ENCODE measurements around the gene MCRIP1.

Gene MCRIP1

GRCh38 chr17:81808778-81809555, 24.1 kb downstream of the MCRIP1 start:
- H3K4me3 ChIP-seq (ENCODE audit: low read depth, low read length), result no peak overlapping the region
- TF ChIP-seq CTCF (IDR thresholded peaks at IDR 0.05; ENCODE audit: low read depth, low read length, missing control alignments), result no peak
- no peak for DNase-seq (ENCODE audit: low read depth)
- in situ Hi-C loops (cut with HindIII; ENCODE audit: low sequenced_read_pairs), result no loop called here

GRCh38 chr17:81807839-81808238, 25.3 kb downstream of the MCRIP1 start:
- TF ChIP-seq CTCF (IDR thresholded peaks at IDR 0.05; ENCODE audit: low read depth, low read length, missing control alignments), result no peak

GRCh38 chr17:81807210-81807719, 25.8 kb downstream of the MCRIP1 start:
- no peak for DNase-seq (ENCODE audit: low read depth)
- H3K4me3 ChIP-seq (ENCODE audit: low read depth, low read length), result no peak overlapping the region
- in situ Hi-C loops (cut with HindIII; ENCODE audit: low sequenced_read_pairs), result no loop called here
- TF ChIP-seq CTCF (IDR thresholded peaks at IDR 0.05; ENCODE audit: low read depth, low read length, missing control alignments), result no peak

More at GRCh38 chr17:81807839-81808238, 25.3 kb downstream of the MCRIP1 start:
- in situ Hi-C loops (cut with HindIII; ENCODE audit: low sequenced_read_pairs), result no loop called here
- no peak overlapping the region for H3K4me3 ChIP-seq (ENCODE audit: low read depth, low read length)
- DNase-seq (ENCODE audit: low read depth), result no peak

GRCh38 chr17:81806461-81807209, 26.5 kb downstream of the MCRIP1 start:
- no peak overlapping the region for H3K4me3 ChIP-seq (ENCODE audit: low read depth, low read length)
- in situ Hi-C loops (cut with HindIII; ENCODE audit: low sequenced_read_pairs), result no loop called here
- DNase-seq (ENCODE audit: low read depth), result no peak
- no peak for TF ChIP-seq CTCF (IDR thresholded peaks at IDR 0.05; ENCODE audit: low read depth, low read length, missing control alignments)

GRCh38 chr17:81805707-81806460, 27.2 kb downstream of the MCRIP1 start:
- in situ Hi-C loops (cut with HindIII; ENCODE audit: low sequenced_read_pairs), result no loop called here
- H3K4me3 ChIP-seq (ENCODE audit: low read depth, low read length), result no peak overlapping the region
- no peak for DNase-seq (ENCODE audit: low read depth)
- TF ChIP-seq CTCF (IDR thresholded peaks at IDR 0.05; ENCODE audit: low read depth, low read length, missing control alignments), result no peak
